DMS53 treated with DMSO at 0.1 percent for 48 hours (cell line): ENCODE results near the gene EFCAB11.

Experiments used
- DNase-seq: peaks from one replicate; lab custom pipeline; 2025; ENCODE audit not compliant: unreplicated experiment; lab: John Stamatoyannopoulos, UW

Gene EFCAB11

GRCh38 chr14:89870316-89870715 is 84.2 kb downstream of the EFCAB11 start:
- DNase-seq = no peak

GRCh38 chr14:89869606-89870005 is 84.9 kb downstream of the EFCAB11 start:
- DNase-seq = no peak

- no peak for DNase-seq
Observed at GRCh38 chr14:89866458-89866857, 88.1 kb downstream of the EFCAB11 start.

- no peak for DNase-seq
Observed at GRCh38 chr14:89865153-89865552, 89.4 kb downstream of the EFCAB11 start.

GRCh38 chr14:89862856-89863255 is 91.7 kb downstream of the EFCAB11 start:
- no peak for DNase-seq

GRCh38 chr14:89861630-89862029 is 92.9 kb downstream of the EFCAB11 start:
- DNase-seq = no peak

GRCh38 chr14:89858089-89858488 is 96.4 kb downstream of the EFCAB11 start:
- no peak for DNase-seq

GRCh38 chr14:89856871-89857345 is 97.6 kb downstream of the EFCAB11 start:
- no peak for DNase-seq

GRCh38 chr14:89855961-89856656 is 98.4 kb downstream of the EFCAB11 start:
- no peak for DNase-seq

GRCh38 chr14:89853936-89854693 is 100.4 kb downstream of the EFCAB11 start:
- no peak for DNase-seq

GRCh38 chr14:89851106-89851505 is 103.4 kb downstream of the EFCAB11 start:
- no peak for DNase-seq

- DNase-seq = no peak
Observed at GRCh38 chr14:89849931-89850330, 104.6 kb downstream of the EFCAB11 start.

GRCh38 chr14:89848165-89848564 is 106.4 kb downstream of the EFCAB11 start:
- DNase-seq = no peak

GRCh38 chr14:89845346-89845745 is 109.2 kb downstream of the EFCAB11 start:
- no peak for DNase-seq

GRCh38 chr14:89844508-89844907 is 110.0 kb downstream of the EFCAB11 start:
- no peak for DNase-seq

GRCh38 chr14:89842837-89843236 is 111.7 kb downstream of the EFCAB11 start:
- DNase-seq = no peak

GRCh38 chr14:89841851-89842250 is 112.7 kb downstream of the EFCAB11 start:
- DNase-seq = no peak

GRCh38 chr14:89836830-89837469 is 117.6 kb downstream of the EFCAB11 start:
- DNase-seq = no peak

GRCh38 chr14:89833661-89834060 is 120.9 kb downstream of the EFCAB11 start:
- no peak for DNase-seq

- DNase-seq = no peak
Observed at GRCh38 chr14:89833120-89833532, 121.4 kb downstream of the EFCAB11 start.

- DNase-seq = no peak
Observed at GRCh38 chr14:89828471-89829165, 125.9 kb downstream of the EFCAB11 start.
